ENCODE results near the gene TENM3.

Gene TENM3

GRCh38 chr4:182644683-182645050, 401.5 kb downstream of the TENM3 start:
- no peak for DNase-seq

- no peak for DNase-seq
These were observed 402.3 kb downstream of the TENM3 start for GRCh38 chr4:182645511-182645910.

DNA sequence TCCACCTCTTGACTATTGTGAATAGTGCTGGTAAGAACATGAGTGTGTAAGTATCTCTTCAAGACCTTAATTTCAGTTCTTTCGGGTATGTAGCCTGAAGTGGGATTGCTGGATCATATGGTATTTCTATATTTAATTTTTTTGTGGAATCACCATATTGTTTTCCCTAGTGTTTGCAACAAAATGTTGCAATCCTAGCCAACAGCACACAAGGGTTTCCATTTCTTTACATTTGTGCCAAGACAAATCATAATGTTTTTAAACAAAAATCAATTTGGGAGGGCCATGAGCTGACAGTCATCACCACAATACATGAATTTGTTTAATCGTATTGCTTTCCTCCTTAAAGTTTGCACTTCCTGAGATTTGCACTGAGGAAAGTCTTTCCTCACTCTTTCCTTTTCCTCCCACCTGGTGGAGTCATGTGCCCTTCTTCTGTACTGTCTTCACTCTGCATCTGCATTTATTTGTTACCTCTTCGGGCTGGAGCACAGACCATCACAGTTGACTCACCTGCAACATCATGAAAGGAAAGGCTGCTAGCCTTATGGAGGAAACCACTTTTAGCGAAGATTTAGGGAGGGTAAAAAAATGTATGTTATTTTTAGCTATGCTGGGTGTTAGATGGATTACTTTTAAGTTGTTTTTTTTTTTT, 404.6 kb downstream of the TENM3 start:
- DNase-seq = no peak

DNA sequence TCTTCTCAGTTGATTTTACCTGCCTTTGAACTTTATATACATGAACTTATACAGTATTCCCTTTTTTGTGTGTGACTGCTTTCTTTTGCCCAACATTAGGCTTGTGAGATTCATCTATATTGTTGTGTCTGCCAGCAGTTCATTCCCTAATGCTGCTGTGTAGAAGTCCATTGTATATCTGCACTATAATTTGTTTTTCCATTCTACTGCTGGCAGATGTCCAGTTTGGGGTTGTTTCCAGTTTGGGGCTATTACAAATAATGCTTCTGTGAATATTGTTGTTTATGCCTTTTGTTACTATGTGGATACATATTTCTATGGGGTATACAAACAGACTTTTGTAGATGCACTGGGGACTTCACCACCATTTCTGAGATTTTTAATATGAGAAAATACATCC, 405.6 kb downstream of the TENM3 start:
- DNase-seq = no peak

GRCh38 chr4:182649698-182650477, 406.7 kb downstream of the TENM3 start:
- DNase-seq = no peak

- no peak for DNase-seq
These were observed 410.4 kb downstream of the TENM3 start for GRCh38 chr4:182653596-182653995.

DNA sequence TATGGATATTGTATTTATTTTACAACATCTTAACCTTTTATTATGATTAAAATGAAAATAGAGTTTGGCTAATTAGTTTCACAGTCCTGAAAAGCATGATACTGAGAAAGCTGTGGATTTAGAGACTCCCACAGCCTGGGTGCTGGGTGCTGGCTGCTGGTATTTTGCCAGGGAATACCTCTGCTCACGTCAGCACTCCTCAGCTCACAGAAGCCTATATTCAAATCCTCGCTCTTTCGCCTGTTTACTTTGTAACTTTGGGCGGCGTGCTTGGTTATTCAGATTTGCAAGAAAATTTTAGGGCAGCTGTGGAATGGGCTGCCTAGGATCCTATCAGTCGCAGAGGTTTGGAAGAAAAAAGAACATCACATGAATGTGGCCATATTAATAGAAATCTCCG, 412.1 kb downstream of the TENM3 start:
- no peak for DNase-seq

DNA sequence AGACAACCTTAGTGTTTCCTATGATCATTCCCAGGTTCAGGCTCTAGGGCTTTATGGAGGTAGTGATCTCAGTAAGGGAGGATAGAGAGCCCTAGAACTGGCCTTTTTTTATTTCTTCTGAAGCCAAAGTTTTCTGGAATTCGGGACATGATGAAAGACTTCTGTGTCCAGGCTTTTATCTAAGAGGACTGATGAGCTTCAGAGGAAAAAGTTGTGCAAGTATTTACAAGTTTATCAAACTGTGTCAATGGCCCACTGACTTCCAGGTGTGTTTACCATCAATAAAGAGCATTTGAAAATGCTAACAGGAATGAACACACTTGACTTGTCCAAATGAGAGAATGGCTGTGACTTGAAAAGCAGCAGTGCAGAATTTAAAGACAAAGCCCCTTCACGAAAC, 419.3 kb downstream of the TENM3 start:
- no peak for DNase-seq

DNA sequence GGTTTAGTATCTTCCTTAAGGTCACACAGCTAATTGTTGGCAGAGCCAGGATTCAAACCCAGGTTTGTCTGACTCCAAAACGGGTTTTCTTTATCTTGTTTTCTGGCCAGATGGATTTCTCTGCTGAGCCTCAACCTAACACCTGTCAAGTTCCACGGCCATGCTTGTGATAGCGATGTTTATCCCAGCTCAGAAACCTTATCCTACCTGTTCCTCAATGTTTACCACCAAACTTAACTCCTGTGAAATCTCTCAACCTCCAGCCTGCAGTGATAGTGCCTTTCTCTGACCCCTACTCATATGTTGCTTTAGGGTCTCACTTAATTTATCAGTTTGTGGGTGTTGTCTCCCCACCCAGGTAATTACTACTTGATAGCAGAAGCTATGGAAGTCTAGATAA, 428.0 kb downstream of the TENM3 start:
- no peak for DNase-seq

DNA sequence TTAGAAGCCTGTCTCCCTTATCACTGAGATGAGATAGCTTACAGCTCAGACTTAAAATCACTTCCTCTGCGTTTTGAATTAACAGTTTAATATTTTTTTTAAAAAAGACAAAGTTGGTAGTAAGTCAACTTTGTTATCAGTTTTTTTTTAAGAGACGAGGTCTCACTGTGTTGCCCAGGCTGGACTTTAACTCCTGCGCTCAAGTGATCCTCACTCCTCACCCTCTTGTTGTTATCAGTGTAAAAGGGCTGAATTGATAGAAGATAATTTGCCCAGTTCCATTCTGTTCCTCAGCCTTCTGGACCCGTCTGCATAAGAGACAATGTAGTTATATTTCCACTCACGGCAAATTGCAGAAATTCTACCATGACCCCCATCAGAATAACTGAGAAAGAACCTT, 428.5 kb downstream of the TENM3 start:
- no peak for DNase-seq

GRCh38 chr4:182678590-182678989, 435.4 kb downstream of the TENM3 start:
- no peak for DNase-seq

DNA sequence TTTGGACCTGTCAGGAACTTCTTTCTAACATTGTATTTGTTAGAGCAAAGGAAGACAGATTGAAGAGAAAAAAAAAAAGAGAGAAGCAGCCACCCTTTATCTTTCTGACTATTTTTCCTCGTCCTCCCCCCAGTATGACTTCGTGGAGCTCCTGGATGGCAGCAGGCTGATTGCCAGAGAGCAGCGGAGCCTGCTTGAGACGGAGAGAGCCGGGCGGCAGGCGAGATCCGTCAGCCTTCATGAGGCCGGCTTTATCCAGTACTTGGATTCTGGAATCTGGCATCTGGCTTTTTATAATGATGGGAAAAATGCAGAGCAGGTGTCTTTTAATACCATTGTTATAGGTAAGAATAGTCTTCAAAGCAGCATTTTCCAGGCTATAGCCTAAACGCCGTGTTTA, 436.3 kb downstream of the TENM3 start:
- no peak for DNase-seq

GRCh38 chr4:182680234-182680653, 437.0 kb downstream of the TENM3 start:
- DNase-seq = no peak

DNA sequence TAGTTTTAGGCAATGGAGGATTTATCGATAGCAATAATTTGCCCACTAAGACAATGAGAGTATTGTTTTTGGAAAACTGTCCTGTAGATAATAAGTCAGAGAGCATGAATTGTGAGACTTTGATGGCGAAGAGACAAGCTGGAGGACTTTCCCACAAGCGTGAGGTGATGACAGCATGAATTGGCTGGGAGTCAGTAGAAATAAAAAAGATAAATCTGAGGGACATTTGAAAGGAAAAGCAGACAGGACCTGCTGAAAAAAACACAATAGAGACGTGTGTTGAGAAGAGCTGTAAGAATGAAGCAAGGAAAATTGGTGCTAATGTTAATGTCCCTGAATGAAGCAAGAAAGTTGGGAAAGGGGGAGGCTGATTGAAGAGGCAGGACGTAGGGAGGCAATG, 440.5 kb downstream of the TENM3 start:
- no peak for DNase-seq

DNA sequence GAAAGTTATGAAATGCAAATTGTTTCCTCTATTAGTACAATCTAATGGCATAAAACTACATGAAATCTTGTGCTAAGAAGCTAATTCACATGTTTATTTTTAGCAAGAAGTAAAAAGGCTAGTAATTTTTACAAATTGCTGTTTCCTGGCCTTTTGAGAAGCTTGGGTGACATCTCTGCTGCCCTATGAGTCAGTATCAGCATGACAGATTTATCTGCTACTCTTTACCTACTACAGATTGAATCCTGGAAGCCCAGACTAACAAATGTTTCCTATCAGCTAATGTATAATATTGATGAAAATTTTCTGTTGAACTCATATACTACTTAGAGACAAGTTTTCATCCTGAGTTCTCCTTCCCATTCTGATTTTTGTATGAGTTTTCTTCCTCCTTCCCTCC, 441.6 kb downstream of the TENM3 start:
- DNase-seq = no peak

- DNase-seq = no peak
These were observed 444.9 kb downstream of the TENM3 start for GRCh38 chr4:182688081-182688480.

GRCh38 chr4:182694551-182694950, 451.3 kb downstream of the TENM3 start:
- DNase-seq = no peak

DNA sequence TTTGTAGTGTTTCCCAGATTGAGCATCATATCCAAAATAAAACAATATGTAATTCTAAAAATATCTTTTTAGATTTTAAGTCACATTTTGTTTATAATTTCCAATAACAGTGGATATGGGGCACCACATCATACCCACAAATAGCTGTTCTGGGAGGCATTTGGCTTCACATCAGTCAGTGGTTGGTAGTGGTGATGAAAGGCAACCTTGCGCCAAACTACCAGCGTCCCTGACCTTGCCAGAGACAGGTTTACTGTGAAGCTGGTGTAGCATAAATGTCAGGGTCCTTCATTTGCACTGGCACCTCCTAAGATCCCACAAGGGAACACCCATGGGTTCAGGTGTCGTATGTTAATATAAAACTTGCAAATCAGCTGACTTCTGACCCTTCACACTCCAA, 451.8 kb downstream of the TENM3 start:
- DNase-seq = no peak

DNA sequence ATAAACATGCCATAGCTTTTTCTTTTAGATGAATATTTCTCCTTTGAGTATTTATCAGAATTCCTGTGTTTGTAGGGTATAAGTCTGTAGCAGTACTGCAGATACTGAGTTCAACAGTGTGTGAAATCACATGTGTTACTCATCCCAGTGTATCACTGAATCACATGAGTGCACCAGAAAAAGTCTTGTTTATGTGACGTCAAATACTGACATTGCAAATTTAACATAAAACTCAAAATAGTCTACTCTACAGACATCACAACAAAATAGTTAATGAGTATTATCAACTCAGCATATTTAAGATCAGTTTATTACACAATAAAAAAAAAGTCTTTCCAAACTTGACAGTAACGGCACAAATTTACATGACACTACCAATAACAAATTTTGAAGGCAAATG, 452.6 kb downstream of the TENM3 start:
- DNase-seq = no peak

DNA sequence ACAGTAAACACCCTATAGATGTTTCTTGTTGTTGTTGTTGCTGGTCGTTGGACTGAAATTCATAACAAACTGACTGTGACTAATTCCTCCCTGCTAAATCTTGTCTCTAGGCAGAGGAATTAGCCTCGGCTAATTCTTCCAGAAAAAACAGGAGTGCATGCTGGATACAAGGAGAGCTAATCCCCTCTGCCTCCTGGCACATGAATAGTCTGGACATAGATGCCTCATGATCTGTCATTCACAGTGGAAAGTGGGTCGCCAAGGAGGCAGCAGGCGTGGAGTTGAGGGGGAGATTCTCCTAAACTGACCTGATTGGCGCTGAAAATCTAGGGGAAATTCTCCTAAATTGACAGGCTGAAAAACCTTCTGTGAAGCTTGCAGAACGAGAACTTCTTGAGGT, 453.9 kb downstream of the TENM3 start:
- no peak for DNase-seq

DNA sequence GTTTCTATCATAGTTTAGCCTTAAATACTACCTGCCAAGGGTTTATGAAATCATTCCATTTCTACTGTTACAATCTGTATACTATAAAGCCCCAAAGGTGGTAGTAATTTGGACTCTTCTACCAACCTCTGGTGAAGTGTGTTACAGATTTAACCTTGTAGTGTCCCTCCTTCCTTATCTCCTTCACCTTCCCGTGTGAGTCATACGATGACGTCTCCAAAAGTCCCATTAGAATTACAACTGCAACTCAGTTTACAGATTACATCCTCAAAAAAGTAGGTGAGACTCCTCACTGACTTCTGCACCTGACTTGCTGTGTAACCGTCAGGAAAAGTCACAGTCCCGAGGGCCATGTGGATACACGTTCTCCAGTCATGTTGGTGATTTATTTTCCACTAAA, 455.0 kb downstream of the TENM3 start:
- DNase-seq = no peak

- DNase-seq = no peak
These were observed 456.0 kb downstream of the TENM3 start for GRCh38 chr4:182699201-182699600.

- DNase-seq = no peak
These were observed 456.6 kb downstream of the TENM3 start for GRCh38 chr4:182699795-182700194.

DNA sequence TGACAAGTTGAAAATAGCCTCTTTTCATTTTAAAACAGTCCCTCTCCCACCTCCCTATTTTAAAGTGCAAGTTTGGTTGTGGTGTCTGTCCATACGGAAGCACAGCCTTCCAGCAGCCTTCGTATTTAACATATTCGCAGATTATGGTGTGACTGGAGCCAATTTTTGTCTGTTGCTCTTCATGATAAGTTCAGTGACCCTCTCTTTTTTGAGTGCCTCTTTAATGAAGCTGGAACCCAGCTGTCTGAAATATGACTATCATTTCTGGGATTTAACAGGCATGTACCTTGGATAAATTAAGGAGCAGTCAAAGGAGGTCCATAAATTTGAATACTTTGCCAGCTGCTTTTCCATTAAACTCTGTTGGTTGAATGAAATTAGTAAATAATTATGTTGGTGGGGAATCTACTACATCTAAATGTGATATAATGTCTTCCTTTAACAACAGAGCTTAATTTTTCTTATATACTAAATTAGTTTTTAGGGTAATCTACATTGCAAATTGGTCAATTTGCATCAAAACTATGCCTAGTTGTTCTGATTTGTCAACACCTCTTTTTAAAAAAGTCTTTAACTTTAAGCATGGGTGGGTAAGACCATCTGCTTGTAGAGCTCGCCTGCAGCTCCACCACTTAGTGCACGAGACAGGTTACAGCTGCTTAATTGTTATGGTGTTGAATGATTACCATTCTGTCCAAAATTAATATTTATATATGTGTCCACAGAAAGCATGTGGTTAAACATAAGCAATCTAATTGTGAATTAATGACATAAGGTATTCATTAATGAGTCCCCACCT, 457.4 kb downstream of the TENM3 start:
- no peak for DNase-seq
